Measurements from ENCODE around the gene UTS2R. TPM values are rescaled to one million over a fixed set of nuclear protein-coding genes. Genes with fewer than 3 reads are reported as not detected.

Gene UTS2R
- polyA plus RNA-seq, 3 donors, result not detected

DNA sequence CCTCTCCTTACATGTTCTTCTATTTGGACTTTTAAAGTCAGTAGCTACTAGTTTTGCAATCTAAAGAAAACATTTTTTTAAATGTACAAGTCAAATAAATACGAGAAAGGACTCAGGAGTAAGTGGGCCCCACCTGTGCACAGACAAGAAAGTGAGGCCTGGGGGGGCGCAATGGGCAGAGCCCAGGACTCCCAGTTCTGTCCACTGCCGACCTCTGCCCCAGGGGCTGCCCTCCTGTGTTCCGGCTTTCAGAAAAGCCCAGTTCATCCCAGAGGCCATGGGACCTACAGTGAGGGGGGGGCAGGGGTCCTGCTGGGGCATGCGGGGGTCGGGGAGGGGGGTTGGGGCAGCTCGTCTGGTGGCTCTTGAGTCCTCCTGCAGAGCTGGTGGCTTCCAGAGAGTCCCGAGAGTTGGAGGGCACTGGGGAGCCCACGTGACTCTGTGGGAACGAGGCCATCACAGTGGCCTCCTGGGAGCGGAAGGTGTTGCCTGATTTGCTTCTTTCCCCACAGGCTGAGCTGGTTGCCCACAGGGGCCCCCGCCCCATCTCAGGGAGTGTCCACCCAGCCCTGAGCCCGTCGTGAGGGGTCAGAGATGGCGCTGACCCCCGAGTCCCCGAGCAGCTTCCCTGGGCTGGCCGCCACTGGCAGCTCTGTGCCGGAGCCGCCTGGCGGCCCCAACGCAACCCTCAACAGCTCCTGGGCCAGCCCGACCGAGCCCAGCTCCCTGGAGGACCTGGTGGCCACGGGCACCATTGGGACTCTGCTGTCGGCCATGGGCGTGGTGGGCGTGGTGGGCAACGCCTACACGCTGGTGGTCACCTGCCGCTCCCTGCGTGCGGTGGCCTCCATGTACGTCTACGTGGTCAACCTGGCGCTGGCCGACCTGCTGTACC is 2.4 kb downstream of the UTS2R start:
- H3K27me3 Mint-ChIP-seq (ENCODE audit: low read depth in 3 of 3), result peaks cover 58 to 89% (median 73%) of the 10 kb centered on the region in 3 donors
- peak overlapping the region in 1 of 2 donors; percentile 81 for H3K4me3 Mint-ChIP-seq

DNA sequence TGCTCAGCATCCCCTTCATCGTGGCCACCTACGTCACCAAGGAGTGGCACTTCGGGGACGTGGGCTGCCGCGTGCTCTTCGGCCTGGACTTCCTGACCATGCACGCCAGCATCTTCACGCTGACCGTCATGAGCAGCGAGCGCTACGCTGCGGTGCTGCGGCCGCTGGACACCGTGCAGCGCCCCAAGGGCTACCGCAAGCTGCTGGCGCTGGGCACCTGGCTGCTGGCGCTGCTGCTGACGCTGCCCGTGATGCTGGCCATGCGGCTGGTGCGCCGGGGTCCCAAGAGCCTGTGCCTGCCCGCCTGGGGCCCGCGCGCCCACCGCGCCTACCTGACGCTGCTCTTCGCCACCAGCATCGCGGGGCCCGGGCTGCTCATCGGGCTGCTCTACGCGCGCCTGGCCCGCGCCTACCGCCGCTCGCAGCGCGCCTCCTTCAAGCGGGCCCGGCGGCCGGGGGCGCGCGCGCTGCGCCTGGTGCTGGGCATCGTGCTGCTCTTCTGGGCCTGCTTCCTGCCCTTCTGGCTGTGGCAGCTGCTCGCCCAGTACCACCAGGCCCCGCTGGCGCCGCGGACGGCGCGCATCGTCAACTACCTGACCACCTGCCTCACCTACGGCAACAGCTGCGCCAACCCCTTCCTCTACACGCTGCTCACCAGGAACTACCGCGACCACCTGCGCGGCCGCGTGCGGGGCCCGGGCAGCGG is 3.2 kb downstream of the UTS2R start:
- H3K4me2 ChIP-seq (replicated peaks; ENCODE audit: extremely low read depth, low read length, poor library complexity, severe bottlenecking), result no peak overlapping the region
- peaks cover 4 to 13% of the 10 kb centered on the region in 2 donors for H3K4me1 ChIP-seq (ENCODE audit: control insufficient read depth in 1 of 2, insufficient read depth in 2 of 2, low read length in 2 of 2)
- H3K9ac ChIP-seq (ENCODE audit: insufficient read depth, low read length, poor library complexity, severe bottlenecking), result no peak overlapping the region
- H3K9me3 ChIP-seq (replicated peaks in 1 of 2; ENCODE audit: control insufficient read depth in 1 of 2, insufficient read depth in 1 of 2, low read length in 2 of 2), result peaks cover 0 to 7% of the 10 kb centered on the region in 2 donors
- H3K79me2 ChIP-seq (ENCODE audit: insufficient read depth, low read length), result no peaks in the 10 kb centered on the region
- no peak overlapping the region for H2AFZ ChIP-seq (ENCODE audit: insufficient read depth, low read depth, low read length, poor library complexity, severe bottlenecking)
- Mint-ChIP-seq H3K27me3 (ENCODE audit: low read depth in 3 of 3) (peaks cover 56 to 86% (median 66%) of the 10 kb centered on the region in 3 donors), H3K36me3 (peaks cover 0 to 1% of the 10 kb centered on the region in 2 donors), H3K4me3 (peak overlapping the region in 1 of 2 donors; percentile 57), H3K9me3 (peaks cover 0 to 14% (median 5%) of the 10 kb centered on the region in 7 donors), H3K4me1 (peaks cover 13% of the 10 kb centered on the region), H3K27ac (no peak overlapping the region)
- peaks cover 22 to 61% of the 10 kb centered on the region in 2 donors for H3K27me3 ChIP-seq (ENCODE audit: control insufficient read depth in 2 of 2, insufficient read depth in 2 of 2, low read length in 2 of 2)
- H3K4me3 ChIP-seq (replicated peaks in 1 of 3; ENCODE audit: low read depth in 2 of 3, low read length in 3 of 3), result no peak overlapping the region
- no peak for DNase-seq
- no peaks in the 10 kb centered on the region for H4K20me1 ChIP-seq (ENCODE audit: insufficient read depth, low read length)
- intact Hi-C loops (cut with micrococcal nuclease), result no loop called here
- H3K27ac ChIP-seq (ENCODE audit: low read depth in 1 of 2, low read length in 2 of 2), result no peak overlapping the region
- TF ChIP-seq, protein P1, sequence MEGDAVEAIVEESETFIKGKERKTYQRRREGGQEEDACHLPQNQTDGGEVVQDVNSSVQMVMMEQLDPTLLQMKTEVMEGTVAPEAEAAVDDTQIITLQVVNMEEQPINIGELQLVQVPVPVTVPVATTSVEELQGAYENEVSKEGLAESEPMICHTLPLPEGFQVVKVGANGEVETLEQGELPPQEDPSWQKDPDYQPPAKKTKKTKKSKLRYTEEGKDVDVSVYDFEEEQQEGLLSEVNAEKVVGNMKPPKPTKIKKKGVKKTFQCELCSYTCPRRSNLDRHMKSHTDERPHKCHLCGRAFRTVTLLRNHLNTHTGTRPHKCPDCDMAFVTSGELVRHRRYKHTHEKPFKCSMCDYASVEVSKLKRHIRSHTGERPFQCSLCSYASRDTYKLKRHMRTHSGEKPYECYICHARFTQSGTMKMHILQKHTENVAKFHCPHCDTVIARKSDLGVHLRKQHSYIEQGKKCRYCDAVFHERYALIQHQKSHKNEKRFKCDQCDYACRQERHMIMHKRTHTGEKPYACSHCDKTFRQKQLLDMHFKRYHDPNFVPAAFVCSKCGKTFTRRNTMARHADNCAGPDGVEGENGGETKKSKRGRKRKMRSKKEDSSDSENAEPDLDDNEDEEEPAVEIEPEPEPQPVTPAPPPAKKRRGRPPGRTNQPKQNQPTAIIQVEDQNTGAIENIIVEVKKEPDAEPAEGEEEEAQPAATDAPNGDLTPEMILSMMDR (IDR thresholded peaks at IDR 0.05), result no peak
- no peaks in the 10 kb centered on the region for H3K36me3 ChIP-seq (replicated peaks in 1 of 2; ENCODE audit: control insufficient read depth in 1 of 2, insufficient read depth in 2 of 2, low read length in 2 of 2)
- WGBS (ENCODE audit: insufficient coverage), result 31% methylated on average over 79 of the region's 79 CpGs

More for the DNA sequence above, 2.4 kb downstream of the UTS2R start:
- no peaks in the 10 kb centered on the region for H3K36me3 ChIP-seq (replicated peaks in 1 of 2; ENCODE audit: control insufficient read depth in 1 of 2, insufficient read depth in 2 of 2, low read length in 2 of 2)
- H3K27ac Mint-ChIP-seq, result no peak overlapping the region
- H3K9ac ChIP-seq (ENCODE audit: insufficient read depth, low read length, poor library complexity, severe bottlenecking), result no peak overlapping the region
- H3K4me1 Mint-ChIP-seq, result peaks cover 13% of the 10 kb centered on the region
- no peak for DNase-seq
- no peaks in the 10 kb centered on the region for H4K20me1 ChIP-seq (ENCODE audit: insufficient read depth, low read length)
- no peak overlapping the region for H3K4me2 ChIP-seq (replicated peaks; ENCODE audit: extremely low read depth, low read length, poor library complexity, severe bottlenecking)
- H2AFZ ChIP-seq (ENCODE audit: insufficient read depth, low read depth, low read length, poor library complexity, severe bottlenecking), result no peak overlapping the region
- H3K79me2 ChIP-seq (ENCODE audit: insufficient read depth, low read length), result no peaks in the 10 kb centered on the region
- TF ChIP-seq, protein P1 (IDR thresholded peaks at IDR 0.05), result no peak
- H3K36me3 Mint-ChIP-seq, result peaks cover 0 to 1% of the 10 kb centered on the region in 2 donors
- H3K9me3 ChIP-seq (replicated peaks in 1 of 2; ENCODE audit: control insufficient read depth in 1 of 2, insufficient read depth in 1 of 2, low read length in 2 of 2), result peaks cover 0 to 7% of the 10 kb centered on the region in 2 donors
- H3K9me3 Mint-ChIP-seq, result peaks cover 0 to 16% (median 5%) of the 10 kb centered on the region in 7 donors
- peaks cover 4 to 13% of the 10 kb centered on the region in 2 donors for H3K4me1 ChIP-seq (ENCODE audit: control insufficient read depth in 1 of 2, insufficient read depth in 2 of 2, low read length in 2 of 2)
- 95% methylated on average over 33 of the region's 37 CpGs for WGBS (ENCODE audit: insufficient coverage)
- intact Hi-C loops (cut with micrococcal nuclease), result no loop called here
- H3K27me3 ChIP-seq (ENCODE audit: control insufficient read depth in 2 of 2, insufficient read depth in 2 of 2, low read length in 2 of 2), result peaks cover 24 to 68% of the 10 kb centered on the region in 2 donors
- no peak overlapping the region for H3K4me3 ChIP-seq (replicated peaks in 1 of 3; ENCODE audit: low read depth in 2 of 3, low read length in 3 of 3)
- H3K27ac ChIP-seq (ENCODE audit: low read depth in 1 of 2, low read length in 2 of 2), result no peak overlapping the region

Measured in CD14-positive monocyte (primary cell).